K562 (cell line): Measurements from ENCODE around the gene LAMA3. TPM values are rescaled to one million over a fixed set of nuclear protein-coding genes. Genes with fewer than 3 reads are reported as not detected.

Source experiments
- BRCA1 ChIP-seq, 2 experiments: fragments of 450-650 bp in 1 of 2; sonication (generic) in 1 of 2; formaldehyde crosslinking in 1 of 2; IDR thresholded peaks; 2 replicates each; pipeline versions ENCODE4 v1.5.0 to v1.6.1; 2017 to 2020; ENCODE audit warnings: mild to moderate bottlenecking in 1 of 2, missing genetic modification reagents in 1 of 2
- BRF2 ChIP-seq: IDR thresholded peaks from 3 replicates; pipeline ENCODE4 v1.6.1; 2011; ENCODE audit warnings: borderline replicate concordance, mild to moderate bottlenecking; ENCODE audit not compliant: insufficient read length, insufficient read depth
- CBX5 ChIP-seq: IDR thresholded peaks from 2 replicates; pipeline ENCODE4 v1.6.1; 2014; ENCODE audit warnings: low read depth, borderline replicate concordance
- CREB1 ChIP-seq, 2 experiments: sonication (generic) in 1 of 2; formaldehyde crosslinking in 1 of 2; IDR thresholded peaks; 2 replicates each; pipeline versions ENCODE4 v1.6.1 to v1.8.0; 2012 to 2022; ENCODE audit warnings: inconsistent platforms in 1 of 2, mild to moderate bottlenecking in 1 of 2, missing genetic modification reagents in 1 of 2, moderate library complexity in 1 of 2
- EP300 ChIP-seq: IDR thresholded peaks from 2 replicates; pipeline ENCODE4 v1.6.1; 2012; ENCODE audit warnings: low read length, improper control_type of control experiment
- ESRRB ChIP-seq: fragments of 250-450 bp; sonication (Bioruptor Pico); IDR thresholded peaks from 2 replicates; pipeline ENCODE4 v1.5.0; 2020; ENCODE audit warnings: mild to moderate bottlenecking, moderate library complexity, borderline replicate concordance
- FOSL1 ChIP-seq: fragments of 200-800 bp; sonication (Bioruptor generic); conservative IDR thresholded peaks from 2 replicates; pipeline ENCODE4 v1.6.1; 2016; ENCODE audit warnings: missing genetic modification characterization, missing compliant biosample characterization
- GATA2 ChIP-seq: sonication (generic); formaldehyde crosslinking; IDR thresholded peaks from 2 replicates; pipeline ENCODE4 v1.4.0; 2020; ENCODE audit warnings: mild to moderate bottlenecking, missing genetic modification reagents
- HSF4 ChIP-seq: fragments of 250-450 bp; sonication (Bioruptor Pico); IDR thresholded peaks from 2 replicates; pipeline ENCODE4 v2.1.2; 2022; ENCODE audit warnings: mild to moderate bottlenecking, moderate library complexity, borderline replicate concordance
- JUN ChIP-seq, 2 experiments: sonication (generic) in 1 of 2; formaldehyde crosslinking in 1 of 2; IDR thresholded peaks; 2 replicates each; pipeline versions ENCODE4 v1.6.1 to v1.8.0; 2012 to 2022; ENCODE audit warnings: borderline replicate concordance in 2 of 2, mild to moderate bottlenecking in 2 of 2, improper control_type of control experiment in 1 of 2, low read depth in 1 of 2, low read length in 1 of 2, missing genetic modification reagents in 1 of 2
- KHSRP ChIP-seq: fragments of 450-650 bp; IDR thresholded peaks from 2 replicates; pipeline ENCODE4 v1.6.1; 2017
- MAFG ChIP-seq: fragments of 450-650 bp; conservative IDR thresholded peaks from 2 replicates; pipeline ENCODE4 v1.6.1; 2016; ENCODE audit warnings: missing genetic modification characterization, missing compliant biosample characterization
- NELFE ChIP-seq: IDR thresholded peaks from 2 replicates; pipeline ENCODE4 v1.6.1; 2011; ENCODE audit warnings: mild to moderate bottlenecking; ENCODE audit not compliant: insufficient read depth, insufficient read length
- NR2C1 ChIP-seq, 2 experiments: fragments of 450-650 bp; IDR thresholded peaks; 2 replicates each; pipeline ENCODE4 v1.6.1; 2017; ENCODE audit warnings: mild to moderate bottlenecking in 2 of 2, antibody characterized with exemption in 1 of 2, inconsistent platforms in 1 of 2, missing compliant biosample characterization in 1 of 2, missing genetic modification characterization in 1 of 2
- PHB2 ChIP-seq: fragments of 450-650 bp; IDR thresholded peaks from 2 replicates; pipeline ENCODE4 v1.6.1; 2017; ENCODE audit warnings: low read depth
- POLR2AphosphoS5 ChIP-seq: IDR thresholded peaks from 2 replicates; pipeline ENCODE4 v1.6.1; 2011; ENCODE audit warnings: mild to moderate bottlenecking, low read depth, low read length, moderate library complexity; ENCODE audit not compliant: control insufficient read depth, insufficient read depth
- POLR2G ChIP-seq: fragments of 200-400 bp; formaldehyde crosslinking; IDR thresholded peaks from 2 replicates; pipeline ENCODE4 v1.6.1; 2017; ENCODE audit warnings: low read depth, mild to moderate bottlenecking, antibody characterized with exemption, low read length, moderate library complexity
- POLR3G ChIP-seq: IDR thresholded peaks from 2 replicates; pipeline ENCODE4 v1.6.1; 2011; ENCODE audit not compliant: insufficient read length, insufficient replicate concordance; ENCODE audit errors: extremely low read depth
- RBM17 ChIP-seq: fragments of 200-400 bp; formaldehyde crosslinking; IDR thresholded peaks from 2 replicates; pipeline ENCODE4 v1.6.1; 2017; ENCODE audit warnings: low read depth, mild to moderate bottlenecking, low read length, borderline replicate concordance
- RBM22 ChIP-seq: fragments of 200-400 bp; formaldehyde crosslinking; IDR thresholded peaks from 2 replicates; pipeline ENCODE4 v1.6.1; 2018; ENCODE audit warnings: low read length, low read depth; ENCODE audit not compliant: poor library complexity, severe bottlenecking
- RFX7 ChIP-seq: fragments of 250-450 bp; sonication (Bioruptor Pico); IDR thresholded peaks from 2 replicates; pipeline ENCODE4 v1.5.1; 2021; ENCODE audit warnings: mild to moderate bottlenecking
- RHOXF2B ChIP-seq: fragments of 250-450 bp; sonication (Bioruptor Pico); conservative IDR thresholded peaks from 2 replicates; pipeline ENCODE4 v1.5.1; 2021
- SIRT6 ChIP-seq: IDR thresholded peaks from one replicate; pipeline ENCODE4 v1.6.1; 2012; ENCODE audit warnings: low read depth, mild to moderate bottlenecking, control low read depth, inconsistent platforms, low read length, moderate library complexity
- ZNF274 ChIP-seq: IDR thresholded peaks from 2 replicates; pipeline ENCODE4 v1.6.1; 2011; ENCODE audit warnings: low read depth, mild to moderate bottlenecking, low read length, moderate library complexity, borderline replicate concordance
- polyA plus RNA-seq, 8 experiments: library from polyadenylated mRNA; depleted of rRNA in 4 of 8; stranded (reverse) in 5 of 8; unstranded in 3 of 8; fragments of >200 nt; fragmentation: Nextera tagmentation in 2 of 8; fragmentation: Illumina TruSeq in 1 of 8; extraction: Ambion mirVana in 2 of 8; extraction: Trizol in 1 of 8; gene quantifications; 2 replicates each; pipeline versions ENCODE4 v1.2.1 to v1.2.3, GENCODE V29; 2011 to 2014; ENCODE audit warnings: inconsistent platforms in 1 of 8, missing spikeins in 1 of 8
- total RNA-seq, 7 experiments: library from RNA; depleted of rRNA in 6 of 7; stranded (reverse); fragments of >200 nt in 6 of 7; fragmentation: Illumina TruSeq in 2 of 7; extraction: Trizol in 2 of 7; gene quantifications; 2 replicates each; pipeline versions ENCODE4 v1.2.1 to v1.2.3, GENCODE V29; 2011 to 2021; ENCODE audit warnings: low replicate concordance in 1 of 7
- TF ChIP-seq, protein P1 (sequence below): fragments of 250-450 bp; sonication (Bioruptor Pico); IDR thresholded peaks from 2 replicates; pipeline ENCODE4 v1.4.0; 2020; ENCODE audit warnings: borderline replicate concordance

Gene LAMA3
- total and polyA plus RNA-seq, 9 of the 15 experiments (the other 6 are each of a cell fraction or from before 2014, with no cell fraction given): 0.07 TPM; not detected in 8

- TF ChIP-seq CREB1 (IDR thresholded peaks at IDR 0.05): no peak
- no peak for TF ChIP-seq CREB1 (CRISPR knock-in tag; IDR thresholded peaks at IDR 0.05)
- peak; percentile 22; the same call in 1 of the 2 replicates for TF ChIP-seq EP300
- TF ChIP-seq BRF2: no peak
- peak; percentile 99 for TF ChIP-seq MAFG (tag)
- no peak for TF ChIP-seq BRCA1 (IDR thresholded peaks at IDR 0.05)
- no peak for TF ChIP-seq BRCA1 (CRISPR knock-in tag; IDR thresholded peaks at IDR 0.05)
- TF ChIP-seq, protein P1, sequence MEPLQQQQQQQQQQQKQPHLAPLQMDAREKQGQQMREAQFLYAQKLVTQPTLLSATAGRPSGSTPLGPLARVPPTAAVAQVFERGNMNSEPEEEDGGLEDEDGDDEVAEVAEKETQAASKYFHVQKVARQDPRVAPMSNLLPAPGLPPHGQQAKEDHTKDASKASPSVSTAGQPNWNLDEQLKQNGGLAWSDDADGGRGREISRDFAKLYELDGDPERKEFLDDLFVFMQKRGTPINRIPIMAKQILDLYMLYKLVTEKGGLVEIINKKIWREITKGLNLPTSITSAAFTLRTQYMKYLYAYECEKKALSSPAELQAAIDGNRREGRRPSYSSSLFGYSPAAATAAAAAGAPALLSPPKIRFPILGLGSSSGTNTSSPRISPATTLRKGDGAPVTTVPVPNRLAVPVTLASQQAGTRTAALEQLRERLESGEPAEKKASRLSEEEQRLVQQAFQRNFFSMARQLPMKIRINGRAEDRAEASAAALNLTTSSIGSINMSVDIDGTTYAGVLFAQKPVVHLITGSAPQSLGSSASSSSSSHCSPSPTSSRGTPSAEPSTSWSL: no peak
- peak; percentile 96 for TF ChIP-seq FOSL1 (tag)
- TF ChIP-seq HSF4 (CRISPR knock-in tag): no peak
- no peak for TF ChIP-seq RFX7
- no peak for TF ChIP-seq RBM17
- peak; percentile 94 for TF ChIP-seq JUN (IDR thresholded peaks at IDR 0.05; ENCODE audit: borderline replicate concordance, low read depth, low read length)
- no peak for TF ChIP-seq JUN (CRISPR knock-in tag; IDR thresholded peaks at IDR 0.05; ENCODE audit: borderline replicate concordance)
- TF ChIP-seq POLR3G: no peak
- no peak for TF ChIP-seq POLR2G
- no peak for TF ChIP-seq ZNF274
- TF ChIP-seq SIRT6: no peak
- no peak for TF ChIP-seq RHOXF2B (CRISPR knock-in tag)
- TF ChIP-seq KHSRP: no peak
- no peak for TF ChIP-seq POLR2AphosphoS5
- no peak for TF ChIP-seq CBX5
- TF ChIP-seq NELFE: no peak
- TF ChIP-seq PHB2: no peak
- TF ChIP-seq RBM22: no peak
- no peak for TF ChIP-seq NR2C1 (IDR thresholded peaks at IDR 0.05)
- TF ChIP-seq NR2C1 (tag; IDR thresholded peaks at IDR 0.05): peak; percentile 22; the same call in 1 of the 2 replicates
- no peak for TF ChIP-seq ESRRB (CRISPR knock-in tag)
- TF ChIP-seq GATA2 (CRISPR knock-in tag): no peak
Measured at GRCh38 chr18:23719634-23720201, 30.5 kb downstream of the LAMA3 start (continued).
